GM19452 (cell line): ENCODE measurements around the gene ZFYVE21.

Source experiments
- ATAC-seq: cut with Tn5 transposase; IDR thresholded peaks from one replicate; pipeline ENCODE4 v1.9.1; 2021; ENCODE audit not compliant: unreplicated experiment

Gene ZFYVE21

DNA sequence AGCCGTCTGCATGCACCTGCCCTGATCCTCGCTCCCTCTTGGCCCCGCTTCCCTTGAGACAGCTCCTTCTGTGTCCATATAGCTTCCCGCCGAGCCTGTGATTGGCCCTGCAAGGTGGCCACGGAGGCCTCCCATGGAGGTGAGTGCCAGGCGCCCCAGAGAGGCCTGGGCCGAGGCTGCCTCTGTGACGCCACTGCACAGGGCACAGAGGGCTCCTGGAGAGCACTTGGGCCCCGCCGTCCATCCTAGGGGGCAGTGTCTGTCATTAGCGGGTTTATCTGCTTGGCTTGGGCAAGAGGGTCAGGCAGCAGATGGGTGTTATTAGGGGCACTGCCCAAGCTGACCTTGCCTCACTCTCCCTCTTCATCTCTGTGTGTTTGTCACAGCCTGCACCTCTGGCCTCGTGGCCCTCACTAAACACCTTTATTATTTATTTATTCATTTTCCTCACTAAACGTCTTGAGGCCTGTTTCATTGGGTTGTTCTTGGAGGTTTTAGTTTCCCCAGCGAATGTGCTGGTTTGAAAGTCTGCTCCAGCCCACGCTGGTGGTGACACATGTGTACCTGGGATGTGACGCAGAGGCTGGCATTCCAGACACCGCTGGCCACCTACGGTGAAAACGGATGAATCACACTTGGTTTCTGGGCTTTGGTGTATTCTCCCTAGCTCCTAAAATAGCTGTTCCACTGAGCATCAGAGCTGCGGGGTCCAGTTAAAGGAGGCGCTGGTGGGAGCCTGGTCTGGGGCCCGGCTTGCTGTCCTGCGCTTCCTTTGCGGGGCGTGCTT is 5.9 kb downstream of the ZFYVE21 start:
- ATAC-seq = no peak

- no peak for ATAC-seq
These were observed 8.1 kb downstream of the ZFYVE21 start for GRCh38 chr14:103723748-103724081.

- no peak for ATAC-seq
These were observed 8.5 kb downstream of the ZFYVE21 start for GRCh38 chr14:103724116-103724515.

DNA sequence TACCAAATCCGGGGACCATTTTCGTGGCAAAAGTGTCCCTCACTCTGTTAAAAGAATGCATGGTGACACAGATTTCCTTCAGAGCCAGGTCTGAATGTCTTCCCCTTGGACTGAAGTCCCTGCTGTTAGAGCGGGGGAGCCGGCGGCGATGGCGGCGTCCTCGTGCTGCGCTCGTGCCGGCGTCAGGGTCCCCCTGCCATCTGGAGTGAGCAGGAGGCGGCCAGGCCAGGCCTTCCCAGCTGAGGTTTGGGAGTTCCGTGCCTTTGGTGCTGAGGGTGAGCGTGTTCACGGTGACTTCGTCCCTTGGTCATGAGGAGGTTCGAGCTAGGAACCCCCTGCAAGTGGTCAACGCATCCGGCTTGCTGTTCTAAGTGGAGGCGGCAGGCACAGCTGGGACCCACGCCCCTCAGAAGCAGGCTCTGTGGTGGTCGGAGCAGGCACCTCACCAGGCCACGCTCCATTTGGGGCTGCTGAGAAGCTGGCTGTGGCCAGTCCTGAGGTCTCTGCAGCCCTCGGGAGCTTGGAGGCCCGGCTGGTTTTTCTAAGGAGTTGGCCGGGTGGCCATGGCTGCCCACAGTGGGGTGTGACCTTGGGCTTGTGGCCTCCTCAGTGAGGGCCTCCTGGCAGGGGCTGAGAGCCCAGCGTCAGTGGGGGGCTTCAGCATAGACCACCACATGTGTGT is 9.5 kb downstream of the ZFYVE21 start:
- ATAC-seq = no peak

- ATAC-seq = no peak
These were observed 10.3 kb downstream of the ZFYVE21 start for GRCh38 chr14:103725739-103726395.

GRCh38 chr14:103726474-103726873 is 10.9 kb downstream of the ZFYVE21 start:
- ATAC-seq = no peak

- no peak for ATAC-seq
These were observed 11.8 kb downstream of the ZFYVE21 start for GRCh38 chr14:103727313-103727980.

DNA sequence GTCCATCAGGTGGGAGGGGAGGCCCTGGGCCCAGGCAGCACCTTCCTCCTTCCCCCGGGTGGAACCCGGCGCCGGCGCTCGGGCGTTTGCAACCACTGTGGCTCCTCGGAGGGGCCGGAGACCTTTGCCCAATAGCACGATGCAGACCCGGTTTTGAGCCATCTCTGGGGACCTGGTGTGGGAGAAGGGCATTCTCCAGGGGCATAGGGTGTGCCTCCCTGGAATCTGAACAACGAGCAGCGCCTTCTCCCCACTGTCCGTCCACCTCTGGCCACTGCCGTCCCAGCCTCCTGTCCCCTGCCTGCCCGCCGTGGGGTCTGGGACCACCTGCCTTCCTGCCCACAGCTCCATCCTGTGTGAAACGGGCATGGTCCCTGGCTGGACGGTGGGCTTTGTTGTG is 12.5 kb downstream of the ZFYVE21 start:
- no peak for ATAC-seq

DNA sequence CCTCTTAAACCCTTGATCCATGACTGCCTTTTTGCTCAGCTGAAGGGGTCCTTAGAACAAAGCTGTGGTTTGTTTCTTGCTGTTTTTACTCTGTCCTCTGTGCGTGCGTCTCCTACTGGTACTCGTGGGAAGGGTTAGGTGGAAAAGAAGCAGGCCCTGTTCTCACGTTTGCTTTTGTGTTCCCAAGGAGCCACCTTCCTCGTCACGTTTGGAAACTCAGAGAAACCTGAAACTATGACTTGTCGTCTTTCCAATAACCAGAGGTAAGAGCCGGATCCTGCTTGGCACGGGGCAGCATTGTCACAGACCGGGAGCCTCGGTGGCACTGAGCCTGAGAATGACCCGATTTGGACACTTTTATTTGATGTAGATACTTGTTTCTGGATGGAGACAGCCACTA is 13.1 kb downstream of the ZFYVE21 start:
- ATAC-seq = no peak

DNA sequence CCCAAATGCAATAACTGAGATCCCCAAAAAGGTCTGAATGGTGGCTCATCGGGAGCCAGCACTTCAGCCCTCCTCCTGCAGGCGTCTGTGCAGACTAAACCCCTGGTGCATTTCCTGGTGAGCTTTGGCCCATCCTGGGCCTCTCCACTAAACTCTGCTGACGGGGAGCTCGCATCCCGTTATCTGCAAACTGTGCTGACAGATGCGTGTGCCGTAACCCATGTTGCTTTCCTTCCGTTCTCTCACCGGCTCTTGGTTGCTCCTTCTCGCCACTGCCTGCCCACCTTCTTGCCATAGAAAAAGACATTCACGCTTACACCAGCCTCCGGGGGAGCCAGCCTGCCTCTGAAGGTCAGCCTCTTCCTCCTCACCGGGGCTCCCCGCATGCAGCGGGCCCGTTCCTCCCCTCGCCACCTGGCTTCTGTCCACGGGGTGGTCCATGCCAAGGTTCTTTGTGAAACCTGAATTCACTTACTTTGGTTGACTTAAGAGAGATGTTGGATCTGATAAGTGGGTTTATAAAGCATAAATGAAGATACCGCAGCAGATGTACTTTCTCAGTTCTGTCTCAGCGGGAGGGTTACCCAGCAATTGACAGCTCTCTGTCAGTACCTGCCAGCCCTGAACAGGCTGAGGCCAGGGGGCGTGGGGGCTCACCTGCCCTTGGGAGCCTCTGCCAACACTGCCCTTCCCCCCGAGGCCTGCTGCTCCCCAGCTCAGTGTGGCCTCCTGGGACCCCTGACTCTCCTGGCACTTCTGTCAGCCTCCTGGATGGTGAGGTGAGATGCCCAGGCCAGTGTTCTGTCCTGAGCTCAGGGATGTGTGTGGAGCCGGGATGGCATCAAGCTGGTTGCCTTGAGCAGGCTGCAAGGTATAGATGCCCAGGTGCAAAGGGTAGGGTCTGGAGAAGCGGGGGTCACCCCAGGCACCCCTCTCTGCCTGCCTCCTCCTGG is 14.2 kb downstream of the ZFYVE21 start:
- ATAC-seq = no peak

GRCh38 chr14:103730490-103731035 is 15.0 kb downstream of the ZFYVE21 start:
- no peak for ATAC-seq

- no peak for ATAC-seq
These were observed 15.9 kb downstream of the ZFYVE21 start for GRCh38 chr14:103731481-103731880.

DNA sequence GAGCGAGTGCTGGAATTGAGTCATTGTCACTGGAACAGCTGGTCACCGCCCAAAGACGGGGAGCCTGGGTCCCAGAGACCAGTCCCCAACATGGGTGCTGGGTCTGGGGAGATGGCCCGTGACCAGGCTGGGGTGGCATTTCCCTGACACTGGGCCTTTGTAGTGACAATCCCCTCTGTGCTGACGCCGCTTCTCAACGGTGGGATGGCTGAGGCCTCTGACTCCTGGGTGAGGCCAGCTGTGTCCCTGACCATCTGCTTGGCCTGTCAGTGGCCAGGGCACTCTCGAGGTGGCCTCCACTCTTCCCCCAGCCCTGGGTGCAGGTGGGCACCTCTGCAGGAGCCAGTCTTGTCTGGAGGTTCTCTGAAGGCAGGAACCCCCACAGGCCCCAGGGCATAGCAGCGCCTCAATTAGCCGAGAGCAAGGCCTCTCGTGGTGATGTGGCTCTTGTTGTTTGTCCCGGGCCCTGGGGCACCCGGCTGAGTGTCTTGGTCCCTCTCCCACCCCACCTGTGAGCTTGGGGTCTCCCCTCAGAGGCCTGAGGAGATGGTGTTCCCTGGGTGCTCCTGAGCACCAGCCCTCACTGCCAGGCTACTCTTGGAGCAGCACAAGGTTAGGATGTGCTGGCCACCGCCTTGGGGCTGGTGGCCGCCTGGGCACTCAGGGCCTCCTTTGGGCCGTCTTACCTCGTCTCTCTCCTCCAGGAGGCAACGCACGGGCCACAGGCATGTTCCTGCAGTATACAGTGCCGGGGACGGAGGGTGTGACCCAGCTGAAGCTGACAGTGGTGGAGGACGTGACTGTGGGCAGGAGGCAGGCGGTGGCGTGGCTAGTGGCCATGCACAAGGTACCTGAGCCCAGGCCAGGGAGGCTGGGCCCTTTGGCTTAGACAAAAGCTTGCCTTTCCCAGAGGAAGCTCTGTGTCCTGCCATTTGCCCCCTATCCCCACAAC is 16.6 kb downstream of the ZFYVE21 start:
- ATAC-seq = no peak

DNA sequence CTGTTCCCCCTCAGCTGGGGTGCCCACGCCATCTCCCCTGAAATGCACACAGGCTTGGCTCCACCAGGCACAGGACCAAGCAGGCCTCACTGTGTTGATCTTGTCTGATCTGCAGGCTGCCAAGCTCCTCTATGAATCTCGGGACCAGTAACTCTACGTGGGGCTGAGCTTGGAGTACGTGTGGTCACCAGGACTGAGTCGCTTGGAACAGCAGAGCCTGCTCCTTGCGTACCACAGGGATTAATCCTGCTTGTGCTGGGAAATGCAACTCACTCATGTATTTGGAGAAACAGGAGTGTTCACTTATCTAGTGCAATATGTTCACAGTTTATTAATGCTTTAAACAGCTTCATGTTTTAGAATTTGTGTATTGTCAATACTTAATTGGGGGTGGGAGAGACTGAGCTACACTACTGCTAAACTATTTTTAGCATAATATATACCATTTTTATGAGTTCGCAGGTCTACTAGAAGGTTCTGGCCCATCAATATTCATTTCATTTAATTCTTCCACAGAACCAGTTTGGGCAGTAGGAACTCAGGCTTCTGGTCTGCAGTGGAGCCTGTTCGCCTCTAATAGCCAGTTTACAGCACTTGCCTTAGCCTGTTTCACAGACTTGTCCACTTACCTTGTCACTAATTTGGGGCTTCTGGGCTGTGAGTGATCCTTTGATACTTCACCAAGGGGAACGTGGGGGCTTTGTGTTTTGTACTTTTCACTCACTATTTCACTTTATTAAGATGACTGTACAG is 17.4 kb downstream of the ZFYVE21 start:
- no peak for ATAC-seq

- ATAC-seq = no peak
These were observed 18.0 kb downstream of the ZFYVE21 start for GRCh38 chr14:103733651-103734050.

DNA sequence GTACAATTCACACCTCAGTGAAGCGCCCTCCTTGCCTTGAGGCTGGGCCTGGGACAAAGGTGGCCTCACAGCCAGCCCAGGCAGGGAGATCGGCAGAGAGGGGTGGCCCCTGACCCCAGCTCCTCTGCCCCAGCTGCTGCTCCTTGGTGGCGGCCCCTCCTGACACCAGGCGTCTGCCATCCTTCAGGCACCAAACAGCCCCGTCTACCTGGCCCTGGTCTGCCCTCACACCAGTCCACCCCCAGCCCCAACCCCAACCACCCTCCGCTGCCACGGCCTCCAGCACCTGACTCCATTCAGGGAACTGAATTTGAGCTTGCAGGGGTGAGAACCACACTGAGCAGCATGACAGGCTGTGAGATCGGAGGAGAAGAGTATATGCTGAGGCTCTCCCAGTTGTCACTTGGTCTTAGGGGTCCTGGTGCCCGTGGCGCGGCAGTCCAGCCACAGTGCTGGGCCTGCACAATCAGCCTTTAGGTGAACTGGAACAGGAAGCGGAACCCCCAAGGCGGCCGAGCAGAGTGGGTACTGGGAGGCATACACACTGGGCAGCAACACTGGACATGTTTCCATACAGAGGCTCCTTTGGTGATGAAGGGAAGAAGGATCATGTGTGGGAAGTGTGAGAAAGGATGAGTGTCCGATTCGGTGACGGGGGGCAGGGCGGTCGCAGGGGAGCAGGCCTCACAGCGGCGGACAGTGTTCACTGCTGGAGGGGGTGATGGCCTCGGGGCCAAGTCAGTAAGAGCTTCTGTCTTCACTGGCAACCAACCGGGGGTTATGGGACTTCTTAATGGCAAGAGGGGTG is 18.7 kb downstream of the ZFYVE21 start:
- no peak for ATAC-seq

GRCh38 chr14:103735022-103735421 is 19.4 kb downstream of the ZFYVE21 start:
- no peak for ATAC-seq

GRCh38 chr14:103735439-103735814 is 19.8 kb downstream of the ZFYVE21 start:
- ATAC-seq = no peak
